Lower lobe of right lung (tissue), 2 donors: ENCODE results near the gene EHMT1. TPM values are rescaled to one million over a fixed set of nuclear protein-coding genes. Genes with fewer than 3 reads are reported as not detected.

Experiments
- ATAC-seq, 2 donors: fragments of 200-7000 bp; cut with Tn5 transposase; one replicate each; pipeline ENCODE4 v1.9.1; 2020 to 2022; ENCODE audit warnings: mild to moderate bottlenecking in 2 of 2, moderate library complexity in 2 of 2
- DNase-seq: peaks from one replicate; pipeline ENCODE4 v3.0.0-alpha.2; 2020
- H3K27ac ChIP-seq: fragments of 200-600 bp; one replicate; pipeline ENCODE4 v1.8.0; 2022
- H3K27me3 ChIP-seq: fragments of 200-600 bp; one replicate; pipeline ENCODE4 v1.8.0; 2022; ENCODE audit warnings: low read depth
- H3K36me3 ChIP-seq: fragments of 200-600 bp; one replicate; pipeline ENCODE4 v1.8.0; 2022; ENCODE audit warnings: mild to moderate bottlenecking
- H3K4me1 ChIP-seq: fragments of 200-600 bp; one replicate; pipeline ENCODE4 v1.8.0; 2022
- H3K4me3 ChIP-seq: fragments of 200-600 bp; one replicate; pipeline ENCODE4 v1.8.0; 2022; ENCODE audit warnings: mild to moderate bottlenecking
- H3K9me3 ChIP-seq: fragments of 200-600 bp; one replicate; pipeline ENCODE4 v1.8.0; 2022
- intact Hi-C: fragments of 100-400 bp; cut with DNase I; formaldehyde crosslinking; loops from one replicate; pipeline ENCODE4 v1.11.0; 2022
- total RNA-seq: library from RNA; stranded (reverse); fragmentation: NEBNext Ultra II Directional; extraction: Animal tissue kit (Norgen Biotek cat#: 25700); gene quantifications from one replicate; pipeline ENCODE4 v1.2.1, GENCODE V29; 2021
- TF ChIP-seq, protein P1 (sequence below): fragments of 200-600 bp; IDR thresholded peaks from one replicate; pipeline ENCODE4 v1.8.0; 2022; ENCODE audit warnings: antibody characterized with exemption, mild to moderate bottlenecking
- donor health status: DM: no; HTN: yes; CAD: no; lungs with severe emphysema.

Gene EHMT1
- total RNA-seq, 1 donor from 2014 or later: 73.5 TPM

DNA sequence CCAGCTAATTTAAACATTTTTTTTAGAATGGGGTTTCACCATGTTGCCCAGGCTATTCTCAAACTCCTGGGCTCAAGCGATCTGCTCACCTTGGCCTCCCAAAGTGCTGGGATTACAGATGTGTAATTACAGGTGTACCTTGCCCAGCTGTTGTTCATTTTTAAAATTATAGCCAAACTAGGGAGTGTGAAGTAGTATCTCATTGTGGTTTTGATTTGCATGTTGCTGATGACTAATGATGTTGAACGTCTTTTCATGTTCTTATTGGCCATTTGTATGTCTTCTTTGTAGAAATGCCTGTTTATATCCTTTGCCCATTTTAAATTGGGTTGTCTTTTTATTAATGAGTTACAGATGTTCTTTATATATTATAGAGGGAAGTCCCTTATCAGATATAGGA is 31.5 kb downstream of the EHMT1 start:
- Histone ChIP-seq H3K27me3 (no peaks in the 10 kb centered on the region), H3K4me3 (no peak overlapping the region), H3K27ac (no peak overlapping the region), H3K4me1 (no peaks in the 10 kb centered on the region), H3K9me3 (no peaks in the 10 kb centered on the region), H3K36me3 (peaks cover 33% of the 10 kb centered on the region)
- ATAC-seq (no peak), DNase-seq (no peak)
- intact Hi-C loops: no loop called here
- TF ChIP-seq, protein P1, sequence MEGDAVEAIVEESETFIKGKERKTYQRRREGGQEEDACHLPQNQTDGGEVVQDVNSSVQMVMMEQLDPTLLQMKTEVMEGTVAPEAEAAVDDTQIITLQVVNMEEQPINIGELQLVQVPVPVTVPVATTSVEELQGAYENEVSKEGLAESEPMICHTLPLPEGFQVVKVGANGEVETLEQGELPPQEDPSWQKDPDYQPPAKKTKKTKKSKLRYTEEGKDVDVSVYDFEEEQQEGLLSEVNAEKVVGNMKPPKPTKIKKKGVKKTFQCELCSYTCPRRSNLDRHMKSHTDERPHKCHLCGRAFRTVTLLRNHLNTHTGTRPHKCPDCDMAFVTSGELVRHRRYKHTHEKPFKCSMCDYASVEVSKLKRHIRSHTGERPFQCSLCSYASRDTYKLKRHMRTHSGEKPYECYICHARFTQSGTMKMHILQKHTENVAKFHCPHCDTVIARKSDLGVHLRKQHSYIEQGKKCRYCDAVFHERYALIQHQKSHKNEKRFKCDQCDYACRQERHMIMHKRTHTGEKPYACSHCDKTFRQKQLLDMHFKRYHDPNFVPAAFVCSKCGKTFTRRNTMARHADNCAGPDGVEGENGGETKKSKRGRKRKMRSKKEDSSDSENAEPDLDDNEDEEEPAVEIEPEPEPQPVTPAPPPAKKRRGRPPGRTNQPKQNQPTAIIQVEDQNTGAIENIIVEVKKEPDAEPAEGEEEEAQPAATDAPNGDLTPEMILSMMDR: no peak

DNA sequence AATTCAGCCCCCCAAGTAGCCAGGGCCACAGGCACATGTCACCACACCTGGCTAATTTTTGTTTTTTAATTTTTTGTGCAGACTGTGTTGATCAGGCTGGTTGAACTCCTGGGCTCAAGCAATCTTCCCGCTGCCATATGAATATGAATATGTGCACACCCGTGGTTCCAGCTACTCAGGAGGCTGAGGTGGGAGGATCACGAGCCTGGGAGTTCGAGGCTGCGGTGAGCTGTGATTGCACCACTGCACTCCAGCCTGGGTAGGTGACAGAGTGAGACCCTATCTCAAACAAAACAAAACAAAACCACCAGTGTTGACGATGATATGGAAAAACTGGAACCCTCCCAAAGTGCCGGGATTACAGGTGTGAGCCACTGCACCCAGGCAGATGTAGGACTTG is 32.0 kb downstream of the EHMT1 start:
- intact Hi-C loops: no loop called here
- Histone ChIP-seq H3K9me3 (no peaks in the 10 kb centered on the region), H3K4me1 (no peaks in the 10 kb centered on the region), H3K36me3 (peaks cover 39% of the 10 kb centered on the region), H3K27ac (no peak overlapping the region), H3K27me3 (no peaks in the 10 kb centered on the region), H3K4me3 (no peak overlapping the region)
- DNase-seq (no peak), ATAC-seq (no peak)
- TF ChIP-seq, protein P1: no peak

DNA sequence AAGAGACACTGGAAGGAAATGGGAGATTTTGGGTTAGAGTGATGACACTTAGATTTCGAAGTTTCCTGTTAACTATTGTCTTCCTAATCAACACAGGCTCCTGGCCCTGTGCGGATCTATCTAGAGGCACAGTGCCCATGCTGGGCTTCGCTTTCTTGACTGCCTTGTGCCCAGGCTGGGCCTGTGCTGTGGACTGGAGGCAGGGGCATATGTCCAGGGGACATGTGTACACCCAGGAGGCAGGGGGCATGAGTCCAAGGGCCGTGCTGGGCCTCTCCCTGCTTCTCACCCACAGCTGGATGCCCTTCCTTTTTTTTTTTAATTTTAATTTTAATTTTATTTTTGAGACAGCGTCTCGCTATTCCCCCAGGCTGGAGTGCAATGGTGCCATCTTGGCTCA is 37.6 kb downstream of the EHMT1 start:
- Histone ChIP-seq H3K36me3 (peaks cover 37% of the 10 kb centered on the region), H3K4me1 (no peaks in the 10 kb centered on the region), H3K4me3 (no peak overlapping the region), H3K9me3 (no peaks in the 10 kb centered on the region), H3K27me3 (no peaks in the 10 kb centered on the region), H3K27ac (no peak overlapping the region)
- TF ChIP-seq, protein P1: no peak
- ATAC-seq: no peak
- intact Hi-C loops: no loop called here
- peak; percentile 14 for DNase-seq

DNA sequence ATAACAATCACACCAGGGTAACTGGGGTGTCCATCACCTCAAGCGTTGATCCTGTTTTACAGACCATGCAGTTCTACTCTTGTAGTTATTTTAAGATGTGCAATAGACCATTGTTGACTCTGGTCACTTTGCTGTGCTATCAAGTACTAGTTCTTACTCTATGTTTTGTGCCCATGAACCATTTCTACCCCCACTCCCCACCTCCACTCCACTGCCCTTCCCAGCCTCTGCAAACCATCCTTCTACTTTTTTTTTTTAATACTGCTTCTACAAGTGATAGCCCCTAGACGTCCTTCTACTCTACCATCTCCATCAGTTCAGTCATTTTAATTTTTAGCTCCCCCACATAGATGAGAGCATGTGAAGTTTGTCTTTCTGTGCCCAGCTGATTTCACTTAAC is 38.8 kb downstream of the EHMT1 start:
- intact Hi-C loops: no loop called here
- no peak for ATAC-seq
- H3K4me1 ChIP-seq: no peaks in the 10 kb centered on the region
- H3K9me3 ChIP-seq: no peaks in the 10 kb centered on the region
- H3K27me3 ChIP-seq: no peaks in the 10 kb centered on the region
- no peak for DNase-seq
- H3K36me3 ChIP-seq: peaks cover 25% of the 10 kb centered on the region
- TF ChIP-seq, protein P1: no peak
- H3K27ac ChIP-seq: no peak overlapping the region
- H3K4me3 ChIP-seq: no peak overlapping the region

DNA sequence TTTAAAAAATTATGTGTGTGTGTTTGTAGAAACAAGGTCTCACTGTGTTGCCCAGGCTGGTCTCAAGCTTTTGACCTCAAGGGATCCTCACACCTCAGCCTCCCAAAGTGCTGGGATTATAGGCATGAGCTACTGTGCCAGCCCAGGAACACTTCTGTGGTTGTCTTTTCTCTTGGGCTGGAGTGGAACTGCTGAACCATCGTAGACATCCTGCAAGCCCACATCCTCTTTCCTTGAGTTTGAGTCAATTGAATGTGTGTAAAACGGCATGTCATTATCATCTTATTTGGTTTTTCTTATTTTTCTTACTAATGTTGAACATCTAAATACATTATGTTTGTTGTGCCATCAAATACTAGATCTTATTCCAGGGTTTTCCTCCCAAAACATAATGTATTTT is 40.0 kb downstream of the EHMT1 start:
- H3K4me1 ChIP-seq: no peaks in the 10 kb centered on the region
- TF ChIP-seq, protein P1: no peak

DNA sequence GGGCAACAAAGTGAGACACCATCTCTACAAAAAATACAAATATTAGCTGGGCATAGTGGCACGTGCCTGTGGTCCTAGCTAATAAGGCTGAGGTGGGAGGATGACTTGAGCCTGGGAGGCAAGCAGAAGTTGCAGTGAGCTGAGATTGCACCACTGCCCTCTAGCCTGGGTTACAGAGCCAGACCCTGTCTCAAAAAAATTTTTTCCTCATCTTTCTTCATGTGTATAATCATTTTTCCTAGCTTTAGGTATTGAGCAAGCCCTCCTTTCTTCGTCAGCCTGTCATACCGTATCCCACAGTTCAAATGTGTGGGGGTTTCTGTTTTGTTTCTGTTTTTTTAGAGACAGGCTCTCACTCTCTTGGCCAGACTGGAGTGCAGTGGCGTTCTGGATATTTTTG is 41.3 kb downstream of the EHMT1 start:
- intact Hi-C loops: no loop called here
- H3K9me3 ChIP-seq: no peaks in the 10 kb centered on the region
- ATAC-seq: peak in 1 of 2 donors; percentile 25
- TF ChIP-seq, protein P1: no peak
- peaks cover 12% of the 10 kb centered on the region for H3K4me1 ChIP-seq
- no peak overlapping the region for H3K4me3 ChIP-seq
- H3K27ac ChIP-seq: no peak overlapping the region
- H3K36me3 ChIP-seq: peaks cover 12% of the 10 kb centered on the region
- no peak for DNase-seq
- H3K27me3 ChIP-seq: no peaks in the 10 kb centered on the region

More for the DNA sequence above, 40.0 kb downstream of the EHMT1 start:
- no peak for ATAC-seq
- no peaks in the 10 kb centered on the region for H3K9me3 ChIP-seq
- H3K27me3 ChIP-seq: no peaks in the 10 kb centered on the region
- DNase-seq: no peak
- intact Hi-C loops: no loop called here
- H3K4me3 ChIP-seq: no peak overlapping the region
- peaks cover 19% of the 10 kb centered on the region for H3K36me3 ChIP-seq
- H3K27ac ChIP-seq: no peak overlapping the region
